KMS-11 (cell line): ENCODE measurements around the gene ARMH4.

Source experiments
- H2AFZ ChIP-seq: fragments of 200-600 bp; sonication (generic); 2 replicates; pipeline ENCODE4 v1.6.1; 2016; ENCODE audit warnings: antibody characterized with exemption, mixed run types, low read depth
- H3K27ac ChIP-seq: fragments of 200-600 bp; sonication (generic); 2 replicates; pipeline ENCODE4 v1.6.1; 2016; ENCODE audit warnings: mild to moderate bottlenecking, mixed run types
- H3K27me3 ChIP-seq: fragments of 200-600 bp; sonication (generic); 2 replicates; pipeline ENCODE4 v1.6.1; 2017; ENCODE audit warnings: mild to moderate bottlenecking, low read depth, mixed run types, moderate library complexity; ENCODE audit not compliant: insufficient read depth
- H3K36me3 ChIP-seq: fragments of 200-600 bp; sonication (generic); 2 replicates; pipeline ENCODE4 v1.6.1; 2017; ENCODE audit warnings: mild to moderate bottlenecking, mixed run types; ENCODE audit not compliant: insufficient read depth
- H3K4me1 ChIP-seq: fragments of 200-600 bp; sonication (generic); 2 replicates; pipeline ENCODE4 v1.6.1; 2016; ENCODE audit warnings: mild to moderate bottlenecking, low read depth, mixed run types; ENCODE audit not compliant: poor library complexity, severe bottlenecking
- H3K4me2 ChIP-seq: fragments of 200-600 bp; sonication (generic); 2 replicates; pipeline ENCODE4 v1.7.0; 2016; ENCODE audit warnings: mild to moderate bottlenecking, mixed run types
- H3K4me3 ChIP-seq: fragments of 200-600 bp; sonication (generic); IDR thresholded peaks from 2 replicates; pipeline ENCODE4 v1.6.1; 2017; ENCODE audit warnings: low read depth, low read length, mixed read lengths; ENCODE audit not compliant: insufficient read depth
- H3K79me2 ChIP-seq: fragments of 200-600 bp; sonication (generic); 2 replicates; pipeline ENCODE4 v1.6.1; 2016; ENCODE audit warnings: low read depth, mixed run types; ENCODE audit not compliant: insufficient read depth
- H3K9ac ChIP-seq: fragments of 200-600 bp; sonication (generic); 2 replicates; pipeline ENCODE4 v1.6.1; 2016; ENCODE audit warnings: mild to moderate bottlenecking, mixed run types
- H4K20me1 ChIP-seq: fragments of 200-600 bp; sonication (generic); 2 replicates; pipeline ENCODE4 v1.6.1; 2016; ENCODE audit warnings: mild to moderate bottlenecking, mixed run types; ENCODE audit not compliant: insufficient read depth
- CTCF ChIP-seq: fragments of 200-600 bp; sonication (generic); conservative IDR thresholded peaks from 2 replicates; pipeline ENCODE4 v1.6.1; 2017; ENCODE audit warnings: low read depth, mild to moderate bottlenecking, antibody characterized with exemption, low read length, moderate library complexity, mixed read lengths

ARMH4 gene

DNA sequence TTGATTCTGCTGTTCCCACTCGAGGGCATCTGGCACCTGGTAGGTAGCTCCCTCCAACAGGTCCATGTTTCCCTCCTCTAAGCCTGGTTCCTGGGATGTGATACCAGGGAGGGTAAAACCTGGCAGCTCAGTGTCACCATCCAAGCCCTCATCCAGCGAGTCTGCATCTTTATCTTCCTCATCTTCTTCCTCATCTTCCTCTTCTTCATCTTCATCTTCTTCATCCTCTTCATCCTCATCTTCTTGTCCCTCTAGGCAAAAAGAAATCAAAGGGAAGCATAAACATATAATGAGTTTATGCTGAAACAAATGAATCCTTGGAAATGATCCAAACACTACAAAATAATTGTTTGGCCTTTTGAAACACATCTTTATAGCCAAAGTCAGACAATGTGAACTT is 55.3 kb downstream of the ARMH4 start:
- Histone ChIP-seq H3K36me3 (no peaks in the 10 kb centered on the region), H3K79me2 (no peaks in the 10 kb centered on the region), H4K20me1 (no peaks in the 10 kb centered on the region), H3K4me2 (no peak overlapping the region), H2AFZ (no peak overlapping the region), H3K27ac (no peak overlapping the region), H3K4me3 (no peak overlapping the region), H3K27me3 (no peaks in the 10 kb centered on the region), H3K9ac (no peak overlapping the region), H3K4me1 (no peaks in the 10 kb centered on the region)
- no peak for TF ChIP-seq CTCF

- Histone ChIP-seq H3K27me3 (no peaks in the 10 kb centered on the region), H2AFZ (no peak overlapping the region), H3K36me3 (no peaks in the 10 kb centered on the region), H3K79me2 (no peaks in the 10 kb centered on the region), H3K4me1 (no peaks in the 10 kb centered on the region), H3K9ac (no peak overlapping the region), H3K4me2 (no peak overlapping the region), H3K27ac (no peak overlapping the region), H4K20me1 (no peaks in the 10 kb centered on the region), H3K4me3 (no peak overlapping the region)
- TF ChIP-seq CTCF = no peak
Observed at GRCh38 chr14:58091883-58092630, 60.0 kb downstream of the ARMH4 start.

GRCh38 chr14:58089612-58090011 is 62.4 kb downstream of the ARMH4 start:
- no peak overlapping the region for H3K9ac ChIP-seq
- no peaks in the 10 kb centered on the region for H3K36me3 ChIP-seq
- no peaks in the 10 kb centered on the region for H3K79me2 ChIP-seq
- H3K4me2 ChIP-seq = no peak overlapping the region
- H3K4me3 ChIP-seq = no peak overlapping the region
- H3K27me3 ChIP-seq = no peaks in the 10 kb centered on the region
- no peak overlapping the region for H3K27ac ChIP-seq
- no peak overlapping the region for H2AFZ ChIP-seq
- no peaks in the 10 kb centered on the region for H4K20me1 ChIP-seq
- no peak for TF ChIP-seq CTCF
- no peaks in the 10 kb centered on the region for H3K4me1 ChIP-seq

DNA sequence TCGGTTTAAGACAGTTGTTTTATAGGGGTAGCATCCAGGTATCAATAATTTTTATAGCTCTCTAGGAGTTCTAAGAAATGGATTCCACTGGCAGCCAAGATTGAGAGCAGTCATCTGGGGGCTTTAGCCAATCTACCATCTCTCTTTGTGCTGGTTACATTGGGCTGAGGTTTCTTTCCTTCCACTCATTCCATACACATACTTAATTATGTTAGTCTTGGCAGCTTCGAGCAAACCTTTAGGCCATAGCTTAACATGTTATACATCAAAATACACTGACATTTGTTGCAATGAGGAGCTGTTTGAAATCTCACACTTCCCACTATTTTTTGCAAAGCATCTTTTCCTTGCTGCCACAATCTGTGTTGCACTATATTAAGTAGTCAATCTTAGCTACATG is 63.1 kb downstream of the ARMH4 start:
- Histone ChIP-seq H3K4me1 (no peaks in the 10 kb centered on the region), H3K36me3 (no peaks in the 10 kb centered on the region), H3K4me2 (no peak overlapping the region), H4K20me1 (no peaks in the 10 kb centered on the region), H3K27ac (no peak overlapping the region), H3K79me2 (no peaks in the 10 kb centered on the region), H2AFZ (no peak overlapping the region), H3K4me3 (no peak overlapping the region), H3K9ac (no peak overlapping the region), H3K27me3 (no peaks in the 10 kb centered on the region)
- no peak for TF ChIP-seq CTCF
